CMK (cell line): ENCODE results near the gene GC.
"Not testable (repeated sequence)": the region's sequence is repeated elsewhere in the genome, so short reads cannot be mapped to it uniquely, and the experiment has no call there.

Experiments
- DNase-seq: peaks from one replicate; pipeline ENCODE4 v3.0.0-alpha.2; 2010; ENCODE audit warnings: low read depth

The GC gene

GRCh38 chr4:71768123-71768522, 15.8 kb downstream of the GC start:
- DNase-seq = no peak

DNA sequence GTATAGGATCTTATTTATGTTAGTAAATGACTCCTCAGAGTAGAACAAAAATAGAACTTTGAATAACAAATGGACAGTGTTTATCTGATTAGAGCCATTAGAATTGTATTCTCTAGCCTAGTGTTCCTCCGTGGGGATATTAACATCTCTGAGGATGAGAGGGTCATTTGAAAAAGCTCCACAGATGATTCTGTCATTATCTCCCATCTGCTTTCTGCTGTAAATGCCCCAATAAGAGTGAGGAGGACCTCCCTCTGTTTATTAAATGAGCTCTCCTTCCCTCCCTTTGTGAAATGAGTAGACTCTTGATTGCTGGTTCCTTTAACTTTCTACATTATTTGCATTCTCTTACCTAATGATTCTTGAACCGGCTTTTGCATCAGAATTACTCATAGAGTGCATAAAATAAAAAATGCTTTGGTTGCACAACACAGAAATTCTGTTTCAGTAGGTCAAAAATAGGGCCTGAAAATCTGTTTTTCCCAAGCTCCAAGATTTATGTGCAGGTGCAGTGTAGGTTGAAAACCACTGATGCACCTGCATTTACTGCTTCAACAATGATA, 18.0 kb downstream of the GC start:
- no peak for DNase-seq

DNA sequence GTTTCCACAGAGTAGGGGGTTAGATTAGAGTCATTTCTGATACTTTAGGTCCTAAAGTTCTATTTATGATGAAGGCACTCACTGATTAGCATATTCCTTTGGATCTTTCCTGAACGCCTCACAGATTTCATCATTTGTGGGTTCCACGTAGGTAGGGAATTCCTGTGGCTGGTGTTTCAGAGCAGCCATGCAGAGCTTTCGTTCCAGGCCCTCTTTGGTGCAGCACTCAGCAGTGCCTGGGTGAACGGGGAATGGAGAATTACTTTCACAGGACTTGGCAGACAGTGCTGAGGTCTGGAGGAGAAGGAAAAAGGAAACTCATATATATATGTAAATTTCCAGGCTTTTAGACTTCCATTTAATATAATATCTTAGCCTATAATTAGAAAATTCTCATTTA, 18.5 kb downstream of the GC start:
- DNase-seq = no peak

DNA sequence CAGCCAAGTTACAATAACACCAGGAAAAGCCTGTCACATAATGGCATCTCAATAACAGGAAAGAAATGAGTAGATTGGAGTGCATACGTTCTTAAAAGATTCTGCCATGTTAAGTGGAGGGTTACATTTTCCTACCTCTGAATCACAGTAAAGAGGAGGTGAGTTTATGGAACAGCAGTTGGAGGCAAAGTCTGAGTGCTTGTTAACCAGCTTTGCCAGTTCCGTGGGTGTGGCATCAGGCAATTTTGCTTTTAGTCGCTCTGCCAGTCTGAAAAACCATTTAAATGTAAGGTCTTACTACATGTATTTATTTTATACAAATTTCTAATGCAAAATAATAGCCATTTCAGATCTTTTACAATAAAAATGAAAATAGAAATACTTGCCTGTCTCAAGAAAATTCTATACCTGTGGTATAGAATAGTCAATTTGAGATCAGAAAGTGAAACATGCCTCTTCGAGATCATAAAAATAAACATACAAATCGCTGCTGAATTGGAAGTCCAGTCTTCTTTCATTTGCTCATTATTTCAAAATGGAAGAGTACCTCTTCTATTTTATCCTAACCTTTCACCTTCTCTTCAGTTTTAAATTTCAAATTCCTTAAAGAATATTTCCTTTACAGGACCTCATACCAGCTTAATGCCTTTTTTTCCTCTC, 31.4 kb downstream of the GC start:
- DNase-seq = no peak

DNA sequence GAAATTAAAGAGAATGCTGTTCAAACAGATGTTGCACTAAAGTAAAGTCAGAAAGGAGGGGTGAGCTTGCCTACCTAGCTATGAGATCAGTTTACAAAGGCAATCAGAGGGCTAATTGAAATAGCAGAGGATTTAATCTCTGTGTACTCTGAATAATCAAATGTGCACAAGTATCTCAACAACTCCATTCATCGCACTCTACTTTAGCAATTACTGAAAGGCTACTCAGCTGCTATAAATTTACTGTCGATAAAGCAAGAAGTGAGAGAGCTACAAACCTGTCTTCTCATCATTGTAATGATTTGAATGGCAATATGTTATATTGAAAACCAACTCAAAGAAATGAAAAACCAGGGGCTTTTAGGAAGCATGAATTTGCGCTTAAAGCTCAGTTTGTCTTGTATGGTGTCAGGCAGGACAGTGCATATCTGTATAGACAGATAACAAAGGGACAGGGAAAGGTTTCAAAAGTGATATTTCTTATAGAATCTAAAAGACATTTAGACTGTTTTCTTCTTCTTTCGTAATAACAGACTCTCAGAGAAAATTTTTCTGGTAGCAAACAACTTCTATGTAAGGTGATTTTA, 34.8 kb downstream of the GC start:
- no peak for DNase-seq

- DNase-seq = no peak
Measured at GRCh38 chr4:71746379-71746778, 37.5 kb downstream of the GC start.

- not testable (repeated sequence) for DNase-seq
Measured at GRCh38 chr4:71738782-71739181, 45.1 kb downstream of the GC start.

DNA sequence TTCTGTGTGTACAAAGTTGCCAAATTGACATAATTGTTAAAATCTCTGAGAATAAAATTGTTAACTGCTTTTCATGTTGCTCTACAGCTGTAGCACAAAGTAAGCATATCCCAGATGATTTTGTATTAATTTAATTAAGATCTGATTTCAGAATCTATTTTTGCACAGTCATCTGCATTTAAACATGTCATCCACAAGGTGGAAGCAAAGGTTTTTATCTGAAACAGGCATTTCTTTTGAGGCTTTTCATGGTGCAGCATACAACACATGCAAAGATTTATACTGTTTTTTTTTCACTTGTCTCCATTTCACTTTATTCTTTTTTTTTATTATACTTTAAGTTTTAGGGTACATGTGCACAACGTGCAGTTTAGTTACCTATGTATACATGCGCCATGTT, 51.2 kb downstream of the GC start:
- peak; percentile 12 for DNase-seq

- DNase-seq = no peak
Measured at GRCh38 chr4:71732066-71732465, 51.8 kb downstream of the GC start.

DNA sequence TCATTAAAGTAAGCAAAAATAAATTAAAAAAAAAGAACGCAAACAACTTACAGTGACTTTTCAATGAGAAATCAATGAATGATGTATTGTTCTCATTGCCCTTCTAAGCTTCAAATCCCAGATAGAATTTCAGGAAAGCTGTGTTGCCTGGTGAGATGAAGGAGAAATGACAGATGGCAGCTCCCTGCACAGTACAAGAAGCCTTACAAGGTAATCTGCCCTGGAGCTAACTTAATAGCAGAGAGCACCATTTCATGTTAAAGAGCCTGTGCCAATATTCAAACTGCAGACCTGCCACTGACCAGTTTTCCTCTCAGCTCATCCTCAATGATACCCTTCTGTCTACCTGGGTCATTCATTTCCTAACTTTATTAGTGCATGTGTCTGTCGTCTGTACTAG, 54.0 kb downstream of the GC start:
- no peak for DNase-seq

- peak; percentile 18 for DNase-seq
Measured at GRCh38 chr4:71713611-71714203, 70.2 kb downstream of the GC start.

DNA sequence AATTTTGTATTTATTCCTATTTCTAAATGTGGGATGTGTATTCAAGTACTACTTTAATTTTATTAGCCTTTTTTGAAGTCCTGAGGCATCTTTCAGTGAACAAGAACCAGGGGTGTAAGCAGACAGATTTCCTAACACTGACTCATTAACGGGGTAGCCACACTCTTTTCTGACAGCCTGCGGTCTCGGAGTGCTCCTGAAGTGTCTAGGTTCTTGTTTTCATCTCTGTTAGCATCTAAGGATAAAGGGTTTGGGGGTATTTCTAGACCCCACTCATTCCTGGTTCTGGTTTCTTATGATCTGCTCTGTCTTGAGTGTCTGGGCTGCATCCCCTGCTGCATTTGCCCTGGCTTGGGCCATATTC, 71.9 kb downstream of the GC start:
- DNase-seq = no peak

- no peak for DNase-seq
Measured at GRCh38 chr4:71711044-71711984, 72.6 kb downstream of the GC start.

DNA sequence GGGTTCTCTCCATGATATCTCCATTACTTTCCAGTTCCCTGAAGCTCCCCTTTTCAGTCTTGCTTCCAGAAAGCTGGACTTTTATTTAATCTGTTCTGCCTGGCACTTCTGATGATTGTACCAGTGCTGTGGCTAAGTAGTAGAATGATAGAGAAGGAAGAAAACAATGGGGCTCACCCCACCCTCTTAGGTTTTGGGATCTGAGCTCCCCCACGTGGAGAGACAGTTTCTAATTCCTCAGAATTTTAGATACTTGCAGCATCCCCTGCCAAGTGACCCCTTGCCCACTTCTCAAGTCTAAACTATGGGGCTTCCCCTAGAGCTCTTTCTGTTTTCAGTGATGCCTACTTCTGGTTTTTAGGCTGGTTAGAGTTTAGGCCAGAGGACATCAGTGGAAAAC, 73.9 kb downstream of the GC start:
- no peak for DNase-seq

DNA sequence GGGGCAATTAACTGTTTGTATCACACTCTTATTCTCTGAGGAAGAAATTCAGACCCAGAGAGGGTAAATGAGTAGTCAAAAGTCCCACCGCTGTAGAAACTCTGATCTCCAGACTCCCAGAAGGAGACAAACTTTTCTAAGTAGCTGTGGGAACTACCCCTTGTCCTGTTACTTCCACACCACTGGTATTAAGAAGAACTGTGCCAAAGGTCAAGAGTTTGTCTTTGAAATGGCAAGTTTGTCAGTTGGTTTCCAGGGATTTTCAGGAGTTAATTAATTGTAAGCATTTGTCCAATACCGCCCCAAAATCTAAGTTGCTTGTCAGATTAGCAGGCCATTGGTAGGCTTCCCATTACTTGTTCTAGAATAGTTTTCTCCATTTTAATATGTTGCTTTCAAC, 85.7 kb downstream of the GC start:
- no peak for DNase-seq

GRCh38 chr4:71697031-71697430, 86.8 kb downstream of the GC start:
- no peak for DNase-seq

GRCh38 chr4:71694961-71695360, 88.9 kb downstream of the GC start:
- DNase-seq = no peak

DNA sequence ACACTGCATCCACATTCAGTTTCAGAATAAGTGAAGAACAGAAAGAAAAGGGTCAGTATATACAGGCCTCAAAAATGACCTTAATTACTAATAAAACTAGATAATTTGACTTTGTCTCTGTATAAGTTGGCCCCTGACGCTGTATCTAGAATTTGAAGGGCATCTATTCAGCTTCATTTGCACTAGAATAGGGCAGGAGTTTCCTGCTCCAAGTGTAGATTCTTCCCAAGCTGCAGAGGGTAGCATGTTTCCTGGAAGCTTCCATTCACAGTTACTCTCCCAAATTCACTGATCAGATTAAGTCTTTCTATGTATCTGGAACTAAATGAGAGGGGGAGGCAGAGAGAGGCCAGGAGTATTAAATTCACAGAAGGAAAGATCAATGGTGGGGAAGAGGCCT, 90.9 kb downstream of the GC start:
- DNase-seq = no peak

- DNase-seq = no peak
Measured at GRCh38 chr4:71692198-71692597, 91.7 kb downstream of the GC start.
